ENCODE results near the gene HS2ST1.
A peak's percentile ranks its signal among the peaks of the same experiment; 100 is the strongest.

The HS2ST1 gene

DNA sequence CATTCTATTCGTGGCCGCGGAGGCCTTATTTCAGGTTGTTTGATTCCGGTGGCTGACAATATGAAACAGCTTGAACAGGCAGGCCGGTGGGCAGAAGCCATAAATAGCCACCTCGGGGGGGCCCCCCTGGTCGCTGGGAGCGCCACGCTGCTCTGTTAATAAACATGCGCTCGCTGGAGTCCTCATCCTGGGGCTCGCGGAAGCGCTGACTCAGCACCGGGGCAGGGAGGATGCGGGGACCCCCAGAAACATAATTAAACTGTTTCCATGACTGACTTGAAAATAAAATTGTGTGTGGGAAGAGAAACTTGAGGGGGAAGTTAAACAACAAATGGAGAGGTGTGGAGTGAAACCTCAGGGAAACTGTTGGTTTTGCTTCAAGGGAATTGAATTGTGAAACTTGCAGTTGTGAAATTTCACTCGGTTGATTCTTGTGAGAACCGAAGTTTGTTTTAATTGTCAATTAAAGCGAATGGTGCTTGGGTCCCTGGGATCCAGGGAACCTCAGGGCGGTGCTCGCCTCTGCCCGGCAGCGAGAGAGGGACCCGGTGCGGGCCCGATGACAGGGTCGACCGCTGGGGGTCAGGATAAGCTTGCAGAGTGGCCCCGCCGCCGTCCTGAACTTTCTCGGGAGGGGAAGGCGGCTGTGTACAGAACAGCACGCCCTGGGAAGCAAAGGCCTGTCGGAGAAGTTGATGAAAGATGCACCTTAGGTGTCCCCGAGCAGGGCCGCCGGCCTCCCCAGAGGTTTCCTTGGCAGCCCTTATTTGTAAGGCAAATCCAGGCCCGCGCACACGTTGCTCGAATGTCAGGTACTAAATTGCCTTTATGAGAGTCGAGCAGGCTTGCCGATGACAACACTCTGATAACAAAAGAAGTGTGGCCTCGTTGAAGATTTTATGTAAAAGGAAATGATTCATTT lies 237.3 kb downstream of the HS2ST1 start:
- peak; percentile 82 for FAIRE-seq
- peak; percentile 31 for DNase-seq (ENCODE audit: insufficient read length, low spot score)

DNA sequence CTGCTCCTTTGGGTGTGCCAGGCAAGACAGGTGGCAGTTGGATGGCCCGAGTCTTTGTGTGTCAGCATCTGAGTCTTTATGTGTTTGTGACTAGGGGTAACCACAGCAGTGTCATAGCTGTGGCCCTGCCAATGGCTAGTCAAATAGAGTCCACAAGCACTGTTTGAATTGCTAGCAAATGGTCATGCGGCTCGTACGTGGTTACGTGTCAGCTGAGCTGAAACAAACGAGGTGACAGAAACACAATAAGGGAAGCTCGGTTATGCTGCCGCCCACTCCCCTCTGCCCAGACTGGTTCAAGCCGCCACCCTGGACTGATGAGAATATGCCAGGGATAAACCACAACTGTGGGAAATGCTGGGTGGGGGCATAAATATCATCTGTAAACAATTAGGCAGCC lies 239.9 kb downstream of the HS2ST1 start:
- FAIRE-seq = no peak
- no peak for DNase-seq (ENCODE audit: insufficient read length, low spot score)

DNA sequence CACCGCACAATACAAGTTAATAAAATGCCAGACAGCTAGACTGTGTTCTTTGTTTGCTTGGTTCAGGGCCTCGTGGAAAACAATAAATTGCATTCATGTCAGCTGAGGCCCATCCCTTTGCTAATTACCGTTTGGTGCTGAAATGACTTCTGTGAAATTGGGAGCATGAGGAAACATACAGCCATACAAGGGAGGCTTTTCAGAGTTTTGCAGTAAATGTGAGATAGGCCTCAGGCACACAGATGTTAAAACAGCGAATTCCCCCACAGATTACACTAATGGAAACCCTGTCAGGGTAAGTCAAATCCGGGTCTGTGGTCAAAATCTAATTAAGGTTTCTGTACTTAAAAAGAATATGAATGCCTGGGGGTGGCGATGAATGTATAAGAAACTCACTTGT lies 240.7 kb downstream of the HS2ST1 start:
- DNase-seq (ENCODE audit: insufficient read length, low spot score) = no peak
- no peak for FAIRE-seq

DNA sequence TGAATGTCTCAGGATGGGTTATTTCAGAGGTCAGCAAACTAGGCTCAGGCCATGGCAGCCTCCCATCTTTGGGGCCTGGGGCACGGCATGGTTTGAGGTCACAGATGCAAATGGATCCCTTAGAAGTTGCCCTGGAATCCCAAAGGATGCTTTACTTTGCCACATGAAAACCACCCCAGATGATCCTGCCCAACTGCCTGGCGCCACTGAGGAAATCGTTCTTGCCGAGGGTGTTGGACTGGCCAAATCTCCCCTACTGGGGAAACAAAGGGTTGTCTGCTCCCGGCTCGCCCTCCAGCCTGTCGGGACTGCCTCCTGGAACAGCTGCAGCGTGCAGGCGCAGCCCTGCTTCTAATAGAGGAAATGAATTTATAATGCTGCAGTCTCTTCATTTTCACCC lies 241.2 kb downstream of the HS2ST1 start:
- FAIRE-seq (no peak), DNase-seq (ENCODE audit: insufficient read length, low spot score) (no peak)

GRCh38 chr1:87156124-87156523 lies 241.7 kb downstream of the HS2ST1 start:
- FAIRE-seq (no peak), DNase-seq (ENCODE audit: insufficient read length, low spot score) (no peak)

DNA sequence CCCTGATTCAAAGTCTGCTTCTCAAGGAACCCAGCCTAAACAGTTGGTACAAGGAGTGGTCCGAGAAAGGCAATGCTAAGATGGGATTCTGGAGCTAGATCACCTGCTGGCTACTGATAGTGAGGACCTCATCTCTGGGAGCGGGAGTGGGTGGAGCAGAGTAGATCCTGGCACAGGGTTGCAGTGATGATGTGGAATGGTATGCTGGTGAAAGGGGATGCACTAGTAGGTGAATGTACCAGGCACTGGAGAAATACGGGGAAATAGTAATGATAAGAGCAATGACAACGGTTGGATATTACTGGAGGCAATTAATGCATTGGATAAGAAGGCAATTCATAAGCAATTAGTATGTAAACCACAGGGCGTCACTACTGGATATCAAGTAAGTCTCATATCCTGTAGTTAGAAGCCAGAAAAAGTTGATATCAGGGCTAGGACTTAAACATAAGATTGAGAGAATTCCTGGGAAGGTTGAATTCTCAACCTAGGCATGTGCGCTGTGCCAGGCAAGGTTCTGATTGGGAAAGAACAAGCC lies 245.0 kb downstream of the HS2ST1 start:
- FAIRE-seq = no peak
- DNase-seq (ENCODE audit: insufficient read length, low spot score) = no peak
